HTR-8/SVneo (cell line): ENCODE data around the gene SLC7A10.

ENCODE experiments used
- DNase-seq: peaks from one replicate; pipeline ENCODE4 v3.0.0; 2011; ENCODE audit warnings: low spot score, mixed read lengths; ENCODE audit not compliant: insufficient read length
- FAIRE-seq: peaks from 2 replicates; lab custom pipeline; 2011; peaks lifted over from hg19 to GRCh38; lab: Jason Lieb, UNC

Gene SLC7A10

GRCh38 chr19:33255781-33256180, 30.1 kb upstream of the SLC7A10 start:
- FAIRE-seq = no peak

GRCh38 chr19:33254245-33254824, 28.7 kb upstream of the SLC7A10 start:
- FAIRE-seq = no peak
- DNase-seq = no peak

More at GRCh38 chr19:33255781-33256180, 30.1 kb upstream of the SLC7A10 start:
- no peak for DNase-seq

- DNase-seq (no peak), FAIRE-seq (no peak)
Measured at GRCh38 chr19:33252971-33253370, 27.3 kb upstream of the SLC7A10 start.

GRCh38 chr19:33252418-33252962, 26.8 kb upstream of the SLC7A10 start:
- no peak for FAIRE-seq
- no peak for DNase-seq

- DNase-seq = no peak
- no peak for FAIRE-seq
Measured at GRCh38 chr19:33251526-33252090, 26.0 kb upstream of the SLC7A10 start.

- DNase-seq (no peak), FAIRE-seq (no peak)
Measured at GRCh38 chr19:33251076-33251475, 25.4 kb upstream of the SLC7A10 start.

- FAIRE-seq = no peak
- no peak for DNase-seq
Measured at GRCh38 chr19:33250500-33250899, 24.9 kb upstream of the SLC7A10 start.

- DNase-seq = no peak
- peak; percentile 100 for FAIRE-seq
Measured at GRCh38 chr19:33249740-33250366, 24.2 kb upstream of the SLC7A10 start.

- DNase-seq (no peak), FAIRE-seq (no peak)
Measured at GRCh38 chr19:33248954-33249613, 23.4 kb upstream of the SLC7A10 start.

- FAIRE-seq = no peak
- no peak for DNase-seq
Measured at GRCh38 chr19:33248553-33248953, 22.9 kb upstream of the SLC7A10 start.

GRCh38 chr19:33248104-33248503, 22.5 kb upstream of the SLC7A10 start:
- FAIRE-seq = no peak
- DNase-seq = no peak

GRCh38 chr19:33247441-33247819, 21.8 kb upstream of the SLC7A10 start:
- DNase-seq (no peak), FAIRE-seq (no peak)

GRCh38 chr19:33246709-33247440, 21.2 kb upstream of the SLC7A10 start:
- no peak for DNase-seq
- no peak for FAIRE-seq

GRCh38 chr19:33245948-33246708, 20.5 kb upstream of the SLC7A10 start:
- FAIRE-seq (peak; percentile 69), DNase-seq (no peak)

GRCh38 chr19:33242911-33243310, 17.3 kb upstream of the SLC7A10 start:
- DNase-seq = no peak
- FAIRE-seq = no peak

GRCh38 chr19:33242131-33242530, 16.5 kb upstream of the SLC7A10 start:
- no peak for FAIRE-seq

GRCh38 chr19:33241530-33242101, 16.0 kb upstream of the SLC7A10 start:
- no peak for FAIRE-seq
- DNase-seq = no peak

More at GRCh38 chr19:33242131-33242530, 16.5 kb upstream of the SLC7A10 start:
- DNase-seq = no peak

GRCh38 chr19:33241091-33241529, 15.5 kb upstream of the SLC7A10 start:
- no peak for DNase-seq
- no peak for FAIRE-seq

- FAIRE-seq (no peak), DNase-seq (no peak)
Measured at GRCh38 chr19:33240181-33240771, 14.6 kb upstream of the SLC7A10 start.
